CD4-positive, CD25-positive, alpha-beta regulatory T cell (primary cell): Measurements from ENCODE around the gene MARVELD1. TPM values are rescaled to one million over a fixed set of nuclear protein-coding genes. Genes with fewer than 3 reads are reported as not detected.
A peak's percentile ranks its signal among the peaks of the same experiment; 100 is the strongest.

ENCODE experiments used
- ATAC-seq, 2 donors: fragments of 150-1000 bp; cut with Tn5 transposase; one replicate each; pipeline ENCODE4 v1.10.0; 2021; ENCODE audit warnings: low read depth in 2 of 2, moderate number of reproducible peaks in 2 of 2, moderate library complexity in 1 of 2
- DNase-seq, 3 donors: peaks; one replicate each; pipeline versions ENCODE4 v3.0.0 to v3.0.0-alpha.2; 2012 to 2022; ENCODE audit warnings: mixed read lengths in 1 of 3
- H3K27ac ChIP-seq: one replicate; pipeline ENCODE4 v1.7.0; 2013; ENCODE audit warnings: mild to moderate bottlenecking, low read length; ENCODE audit not compliant: insufficient read depth, poor library complexity, severe bottlenecking
- H3K27me3 ChIP-seq: one replicate; pipeline ENCODE4 v1.7.0; 2013; ENCODE audit warnings: low read length; ENCODE audit not compliant: control insufficient read depth, insufficient read depth
- H3K36me3 ChIP-seq: one replicate; pipeline ENCODE4 v1.7.0; 2013; ENCODE audit warnings: mild to moderate bottlenecking, low read length, moderate library complexity; ENCODE audit not compliant: control insufficient read depth, insufficient read depth
- H3K4me1 ChIP-seq: 2 replicates; pipeline ENCODE4 v1.7.0; 2013; ENCODE audit warnings: mild to moderate bottlenecking, low read length; ENCODE audit not compliant: insufficient read depth, control insufficient read depth, poor library complexity, severe bottlenecking
- H3K4me3 ChIP-seq: one replicate; pipeline ENCODE4 v1.7.0; 2013; ENCODE audit warnings: low read depth, mild to moderate bottlenecking, low read length, moderate library complexity
- H3K9me3 ChIP-seq, 2 experiments: 1 replicate in 1 of 2; 2 replicates in 1 of 2; pipeline ENCODE4 v1.7.0; 2013; ENCODE audit warnings: low read length in 2 of 2, mild to moderate bottlenecking in 1 of 2, moderate library complexity in 1 of 2; ENCODE audit not compliant: control insufficient read depth in 2 of 2
- H3K27ac Mint-ChIP-seq, 3 donors: one replicate each; pipeline ENCODE4 v1.8.0; 2020 to 2022; ENCODE audit warnings: mild to moderate bottlenecking in 3 of 3, mixed read lengths in 3 of 3, moderate library complexity in 2 of 3
- H3K27me3 Mint-ChIP-seq: one replicate; pipeline ENCODE4 v1.8.0; 2022; ENCODE audit warnings: mild to moderate bottlenecking, mixed read lengths
- H3K36me3 Mint-ChIP-seq: one replicate; pipeline ENCODE4 v1.8.0; 2020; ENCODE audit warnings: mixed read lengths
- H3K4me1 Mint-ChIP-seq, 4 donors: one replicate each; pipeline ENCODE4 v1.8.0; 2020 to 2022; ENCODE audit warnings: mixed read lengths in 4 of 4, mild to moderate bottlenecking in 1 of 4
- H3K4me3 Mint-ChIP-seq, 4 donors: one replicate each; pipeline ENCODE4 v1.8.0; 2020 to 2022; ENCODE audit warnings: mild to moderate bottlenecking in 4 of 4, mixed read lengths in 4 of 4, moderate library complexity in 3 of 4
- H3K9me3 Mint-ChIP-seq, 7 donors: one replicate each; pipeline ENCODE4 v1.8.0; 2020 to 2022; ENCODE audit warnings: mixed read lengths in 7 of 7, mild to moderate bottlenecking in 3 of 7, moderate library complexity in 2 of 7
- polyA plus RNA-seq, 4 donors: library from polyadenylated mRNA; unstranded; fragments of 300-500 nt; fragmentation: Illumina TruSeq; gene quantifications; one replicate each; pipeline ENCODE4 v1.2.3, GENCODE V29; 2021
- total RNA-seq: library from RNA; stranded (reverse); gene quantifications from one replicate; pipeline ENCODE4 v1.2.3, GENCODE V29; 2022

Gene MARVELD1
- total and polyA plus RNA-seq, 5 donors from 2014 or later: 0.62 TPM; not detected in 4

DNA sequence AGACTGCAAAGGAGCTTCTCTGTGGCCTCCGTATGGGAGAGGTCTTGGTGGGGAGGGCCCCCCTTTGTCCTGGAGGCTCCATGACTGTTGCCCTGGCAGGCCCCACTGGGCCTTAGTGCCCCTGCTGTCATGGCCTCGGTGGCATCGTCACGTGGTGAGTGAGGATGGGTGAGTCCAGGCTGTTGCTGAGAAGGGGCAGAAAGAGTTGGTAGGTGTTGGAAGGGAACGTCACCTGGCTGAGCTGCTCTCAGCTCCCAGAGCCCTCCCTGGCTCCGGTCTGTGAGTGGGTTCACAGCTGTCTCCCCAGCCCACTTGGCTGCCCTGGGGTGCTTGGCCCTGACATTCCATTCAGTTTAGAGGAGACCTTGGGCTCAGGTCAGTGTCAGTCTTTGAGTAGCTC is 42.2 kb downstream of the MARVELD1 start:
- ATAC-seq: no peak
- Histone ChIP-seq H3K4me1 (no peaks in the 10 kb centered on the region), H3K27me3 (no peaks in the 10 kb centered on the region), H3K9me3 (no peaks in the 10 kb centered on the region), H3K4me3 (no peak overlapping the region), H3K36me3 (peaks cover 87% of the 10 kb centered on the region), H3K27ac (no peak overlapping the region)
- Mint-ChIP-seq H3K4me1 (peaks cover 0 to 2% (median 0%) of the 10 kb centered on the region in 4 donors), H3K27ac (no peak overlapping the region), H3K36me3 (peaks cover 38% of the 10 kb centered on the region), H3K9me3 (no peaks in the 10 kb centered on the region), H3K4me3 (no peak overlapping the region), H3K27me3 (no peaks in the 10 kb centered on the region)
- no peak for DNase-seq

GRCh38 chr10:97757471-97757870 is 43.9 kb downstream of the MARVELD1 start:
- Mint-ChIP-seq H3K36me3 (peaks cover 36% of the 10 kb centered on the region), H3K4me3 (no peak overlapping the region), H3K27me3 (no peaks in the 10 kb centered on the region), H3K27ac (peak overlapping the region in 1 of 3 donors; percentile 38), H3K4me1 (peaks cover 0 to 2% (median 0%) of the 10 kb centered on the region in 4 donors), H3K9me3 (no peaks in the 10 kb centered on the region)
- Histone ChIP-seq H3K36me3 (peaks cover 75% of the 10 kb centered on the region), H3K4me3 (no peak overlapping the region), H3K9me3 (no peaks in the 10 kb centered on the region), H3K4me1 (no peaks in the 10 kb centered on the region), H3K27me3 (no peaks in the 10 kb centered on the region), H3K27ac (no peak overlapping the region)
- ATAC-seq (no peak), DNase-seq (no peak)

- Mint-ChIP-seq H3K4me1 (peaks cover 0 to 3% (median under 1%) of the 10 kb centered on the region in 4 donors), H3K36me3 (peaks cover 30% of the 10 kb centered on the region)
- peaks cover 59% of the 10 kb centered on the region for H3K36me3 ChIP-seq
Observed at GRCh38 chr10:97759158-97759887, 45.8 kb downstream of the MARVELD1 start.

GRCh38 chr10:97759946-97760345 is 46.4 kb downstream of the MARVELD1 start:
- Histone ChIP-seq H3K27me3 (no peaks in the 10 kb centered on the region), H3K4me1 (no peaks in the 10 kb centered on the region), H3K9me3 (no peaks in the 10 kb centered on the region), H3K27ac (no peak overlapping the region), H3K4me3 (no peak overlapping the region), H3K36me3 (peaks cover 52% of the 10 kb centered on the region)
- Mint-ChIP-seq H3K27me3 (no peaks in the 10 kb centered on the region), H3K36me3 (peaks cover 27% of the 10 kb centered on the region), H3K4me1 (peaks cover 0 to 5% (median 2%) of the 10 kb centered on the region in 4 donors), H3K9me3 (no peaks in the 10 kb centered on the region), H3K4me3 (no peak overlapping the region), H3K27ac (peak overlapping the region in 1 of 3 donors; percentile 55)
- DNase-seq (no peak), ATAC-seq (no peak)

More at GRCh38 chr10:97759158-97759887, 45.8 kb downstream of the MARVELD1 start:
- ATAC-seq (peak; percentile 36 to 76), DNase-seq (peak; percentile 13 to 50 (median 39))
- no peaks in the 10 kb centered on the region for H3K27me3 ChIP-seq
- H3K4me1 ChIP-seq: no peaks in the 10 kb centered on the region
- no peak overlapping the region for H3K27ac Mint-ChIP-seq
- no peaks in the 10 kb centered on the region for H3K9me3 ChIP-seq
- no peaks in the 10 kb centered on the region for H3K27me3 Mint-ChIP-seq
- H3K27ac ChIP-seq: no peak overlapping the region
- H3K4me3 Mint-ChIP-seq: no peak overlapping the region
- H3K4me3 ChIP-seq: no peak overlapping the region
- no peaks in the 10 kb centered on the region for H3K9me3 Mint-ChIP-seq

- H3K36me3 ChIP-seq: peaks cover 45% of the 10 kb centered on the region
- peaks cover 24% of the 10 kb centered on the region for H3K36me3 Mint-ChIP-seq
- no peaks in the 10 kb centered on the region for H3K27me3 Mint-ChIP-seq
- no peaks in the 10 kb centered on the region for H3K9me3 Mint-ChIP-seq
- H3K27ac ChIP-seq: no peak overlapping the region
- H3K27ac Mint-ChIP-seq: peak overlapping the region in 1 of 3 donors; percentile 73
- H3K4me3 Mint-ChIP-seq: no peak overlapping the region
- no peak overlapping the region for H3K4me3 ChIP-seq
- no peak for ATAC-seq
- H3K4me1 ChIP-seq: no peaks in the 10 kb centered on the region
- no peaks in the 10 kb centered on the region for H3K9me3 ChIP-seq
- peaks cover 0 to 5% (median 2%) of the 10 kb centered on the region in 4 donors for H3K4me1 Mint-ChIP-seq
- no peak for DNase-seq
- no peaks in the 10 kb centered on the region for H3K27me3 ChIP-seq
Observed at GRCh38 chr10:97760461-97761257, 47.1 kb downstream of the MARVELD1 start.

DNA sequence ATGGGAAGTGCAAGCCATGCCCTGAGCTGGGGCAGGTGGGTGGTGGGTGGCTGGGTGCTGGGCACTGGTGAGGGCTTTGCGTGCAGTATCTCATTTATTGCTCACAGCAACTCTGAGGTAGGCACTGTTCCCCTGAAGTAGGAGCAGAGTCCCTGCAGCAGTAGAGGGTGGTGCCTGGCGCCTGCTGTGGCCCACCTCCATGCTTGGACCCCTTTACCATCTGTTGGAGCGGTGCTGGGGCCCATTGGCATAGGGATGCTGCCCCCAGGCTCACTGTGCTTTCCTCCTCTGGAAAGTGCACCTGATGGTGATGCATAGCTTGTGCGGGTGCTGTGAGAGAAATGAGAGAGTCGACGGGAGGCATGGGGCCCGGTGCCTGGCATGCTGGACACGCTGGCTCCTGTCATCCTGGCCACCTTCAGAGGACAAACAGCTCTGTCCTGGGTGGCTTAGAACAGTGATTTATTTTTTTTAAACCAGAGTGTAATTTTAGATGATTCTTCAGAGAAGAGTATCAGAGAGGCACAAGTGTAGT is 47.9 kb downstream of the MARVELD1 start:
- Histone ChIP-seq H3K27ac (no peak overlapping the region), H3K36me3 (peaks cover 38% of the 10 kb centered on the region), H3K4me3 (no peak overlapping the region), H3K4me1 (no peaks in the 10 kb centered on the region), H3K9me3 (no peaks in the 10 kb centered on the region), H3K27me3 (no peaks in the 10 kb centered on the region)
- H3K4me1 Mint-ChIP-seq: peaks cover 0 to 6% (median 3%) of the 10 kb centered on the region in 4 donors
- peaks cover 27% of the 10 kb centered on the region for H3K36me3 Mint-ChIP-seq
- H3K4me3 Mint-ChIP-seq: no peak overlapping the region
- no peaks in the 10 kb centered on the region for H3K27me3 Mint-ChIP-seq
- ATAC-seq (no peak), DNase-seq (no peak)
- no peaks in the 10 kb centered on the region for H3K9me3 Mint-ChIP-seq
- no peak overlapping the region for H3K27ac Mint-ChIP-seq

- Histone ChIP-seq H3K36me3 (peaks cover 32% of the 10 kb centered on the region), H3K27ac (no peak overlapping the region), H3K4me3 (no peak overlapping the region), H3K4me1 (no peaks in the 10 kb centered on the region), H3K9me3 (no peaks in the 10 kb centered on the region), H3K27me3 (no peaks in the 10 kb centered on the region)
- Mint-ChIP-seq H3K27ac (no peak overlapping the region), H3K27me3 (no peaks in the 10 kb centered on the region), H3K4me3 (no peak overlapping the region), H3K4me1 (peaks cover 0 to 6% (median 3%) of the 10 kb centered on the region in 4 donors), H3K9me3 (no peaks in the 10 kb centered on the region), H3K36me3 (peaks cover 21% of the 10 kb centered on the region)
- no peak for ATAC-seq
- DNase-seq: no peak
Observed at GRCh38 chr10:97762056-97762455, 48.5 kb downstream of the MARVELD1 start.
